Spinal cord (tissue), 10 donors: ENCODE measurements around the gene ACTL8. TPM values are rescaled to one million over a fixed set of nuclear protein-coding genes. Genes with fewer than 3 reads are reported as not detected.

Experiments
- DNase-seq, 6 donors: peaks; one replicate each; pipeline versions ENCODE4 v3.0.0 to v3.0.0-alpha.2; 2013 to 2015; ENCODE audit warnings: low spot score in 6 of 6, low read depth in 4 of 6
- H3K27ac ChIP-seq: one replicate; pipeline ENCODE4 v1.5.1; 2013; ENCODE audit warnings: low read depth, low read length, control low read depth
- H3K27me3 ChIP-seq: one replicate; pipeline ENCODE4 v1.6.1; 2013; ENCODE audit warnings: low read length; ENCODE audit not compliant: control insufficient read depth, insufficient read depth
- H3K36me3 ChIP-seq: one replicate; pipeline ENCODE4 v1.6.1; 2013; ENCODE audit warnings: low read length; ENCODE audit not compliant: control insufficient read depth, insufficient read depth
- H3K4me1 ChIP-seq: one replicate; pipeline ENCODE4 v1.6.1; 2013; ENCODE audit warnings: low read length; ENCODE audit not compliant: control insufficient read depth, insufficient read depth
- H3K4me3 ChIP-seq: one replicate; pipeline ENCODE4 v1.5.1; 2013; ENCODE audit warnings: low read depth, low read length, control low read depth
- H3K9me3 ChIP-seq: one replicate; pipeline ENCODE4 v1.6.1; 2013; ENCODE audit warnings: low read length; ENCODE audit not compliant: control insufficient read depth, insufficient read depth
- WGBS: methylation state at CpG from one replicate; pipeline ENCODE4 v1.1.5; 2013; ENCODE audit warnings: missing lambda C conversion rate; ENCODE audit not compliant: insufficient coverage; 5-methylcytosine and 5-hydroxymethylcytosine counted together
- polyA plus RNA-seq, 2 donors: library from polyadenylated mRNA; unstranded; fragments of 120-200 nt; gene quantifications; one replicate each; pipeline ENCODE4 v1.2.1, GENCODE V29; 2013; ENCODE audit not compliant: insufficient read length in 2 of 2
- total RNA-seq, 2 donors: library from RNA; depleted of rRNA in 1 of 2; stranded (reverse); fragments of 120-200 nt in 1 of 2; fragments of >200 nt in 1 of 2; gene quantifications; one replicate each; pipeline versions ENCODE4 v1.2.3 to v1.2.4, GENCODE V29; 2013 to 2014
- donor health status: healthy.

ACTL8 gene
- total and polyA plus RNA-seq, 4 donors, result 0.23 TPM; not detected in 3

DNA sequence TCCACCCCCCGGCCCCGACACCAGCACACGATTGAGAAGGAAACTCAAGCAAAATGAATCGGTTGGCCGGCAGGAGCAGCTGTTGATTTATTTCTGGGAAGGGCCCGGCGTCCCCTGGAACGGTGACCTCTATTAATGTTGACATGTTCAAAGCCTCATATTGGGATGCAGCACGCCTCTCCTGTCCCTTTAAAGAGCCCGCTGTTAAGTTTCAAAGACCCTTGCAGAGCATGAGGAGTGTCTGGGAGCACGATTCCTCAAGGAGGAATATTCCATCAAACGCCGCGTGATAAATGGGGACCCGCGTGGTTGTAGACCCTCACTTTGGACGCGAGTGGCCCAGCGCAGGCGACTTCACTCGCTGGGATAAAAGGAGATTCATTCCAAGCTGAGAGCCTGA, 21.5 kb upstream of the ACTL8 start:
- no peaks in the 10 kb centered on the region for H3K9me3 ChIP-seq
- H3K4me1 ChIP-seq, result peaks cover 19% of the 10 kb centered on the region
- no peak overlapping the region for H3K4me3 ChIP-seq
- DNase-seq, result peak in 1 of 6 donors; percentile 46
- H3K27me3 ChIP-seq, result no peaks in the 10 kb centered on the region
- 24% methylated on average over 20 of the region's 21 CpGs for WGBS
- H3K27ac ChIP-seq, result no peak overlapping the region
- no peaks in the 10 kb centered on the region for H3K36me3 ChIP-seq

DNA sequence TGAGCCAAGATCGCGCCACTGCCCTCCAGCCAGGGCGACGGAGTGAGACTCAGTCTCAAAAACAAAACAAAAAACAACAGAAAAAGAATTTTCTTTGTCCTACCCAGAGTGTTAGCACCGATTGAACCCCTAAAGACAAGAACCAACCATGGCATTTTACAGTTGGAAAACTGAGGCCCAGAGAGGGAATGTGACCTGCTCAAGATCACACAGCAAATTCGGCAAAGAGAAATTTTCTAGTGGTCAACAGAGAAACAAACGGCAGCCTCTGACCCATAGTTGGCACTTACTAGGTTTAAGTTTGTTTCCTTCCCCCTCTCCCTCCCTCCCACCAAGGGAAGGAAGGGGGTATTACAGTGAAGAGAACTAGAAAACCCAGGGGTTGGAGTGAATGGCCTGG, 20.5 kb upstream of the ACTL8 start:
- no peak for DNase-seq
- no peaks in the 10 kb centered on the region for H3K27me3 ChIP-seq
- H3K4me3 ChIP-seq, result no peak overlapping the region
- H3K27ac ChIP-seq, result no peak overlapping the region
- H3K36me3 ChIP-seq, result no peaks in the 10 kb centered on the region
- no peaks in the 10 kb centered on the region for H3K9me3 ChIP-seq
- WGBS, result no CpG with 5 or more reads among the region's 7 CpGs
- H3K4me1 ChIP-seq, result peaks cover 24% of the 10 kb centered on the region

- H3K4me1 ChIP-seq, result peaks cover 25% of the 10 kb centered on the region
- H3K27ac ChIP-seq, result no peak overlapping the region
- no peak for DNase-seq
- no peaks in the 10 kb centered on the region for H3K36me3 ChIP-seq
- H3K4me3 ChIP-seq, result no peak overlapping the region
- no peaks in the 10 kb centered on the region for H3K27me3 ChIP-seq
- WGBS, result 91% methylated on average over 2 of the region's 2 CpGs
- no peaks in the 10 kb centered on the region for H3K9me3 ChIP-seq
Measured at GRCh38 chr1:17735348-17735747, 19.8 kb upstream of the ACTL8 start.

DNA sequence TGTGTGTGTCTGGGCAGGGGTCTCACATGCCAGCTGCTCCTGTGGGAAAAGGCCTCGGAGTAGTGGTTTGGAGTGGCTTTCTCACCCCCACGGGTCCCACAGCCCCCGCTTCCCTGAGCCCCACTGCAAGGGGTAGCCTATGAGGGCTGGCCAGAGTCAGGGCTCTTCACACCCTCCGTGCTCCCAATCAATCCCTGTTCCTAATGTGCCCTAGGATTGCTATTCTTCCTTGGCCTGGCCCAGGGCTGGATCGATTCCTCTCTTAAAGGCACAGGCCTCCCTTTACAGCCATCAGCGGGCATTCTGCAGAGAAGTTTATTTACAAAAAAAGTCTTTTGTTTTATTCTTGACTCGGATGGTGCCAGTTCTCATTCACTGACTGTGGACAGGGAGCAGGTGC, 19.3 kb upstream of the ACTL8 start:
- Histone ChIP-seq H3K4me3 (no peak overlapping the region), H3K36me3 (no peaks in the 10 kb centered on the region), H3K27ac (no peak overlapping the region), H3K27me3 (no peaks in the 10 kb centered on the region), H3K4me1 (peaks cover 25% of the 10 kb centered on the region), H3K9me3 (no peaks in the 10 kb centered on the region)
- 63% methylated on average over 2 of the region's 7 CpGs for WGBS
- DNase-seq, result no peak

- WGBS, result 76% methylated on average over 5 of the region's 6 CpGs
- DNase-seq, result no peak
- Histone ChIP-seq H3K27me3 (peaks cover under 1% of the 10 kb centered on the region), H3K36me3 (no peaks in the 10 kb centered on the region), H3K4me1 (peaks cover 30% of the 10 kb centered on the region), H3K9me3 (no peaks in the 10 kb centered on the region), H3K27ac (no peak overlapping the region), H3K4me3 (no peak overlapping the region)
Measured at GRCh38 chr1:17736625-17737024, 18.5 kb upstream of the ACTL8 start.

DNA sequence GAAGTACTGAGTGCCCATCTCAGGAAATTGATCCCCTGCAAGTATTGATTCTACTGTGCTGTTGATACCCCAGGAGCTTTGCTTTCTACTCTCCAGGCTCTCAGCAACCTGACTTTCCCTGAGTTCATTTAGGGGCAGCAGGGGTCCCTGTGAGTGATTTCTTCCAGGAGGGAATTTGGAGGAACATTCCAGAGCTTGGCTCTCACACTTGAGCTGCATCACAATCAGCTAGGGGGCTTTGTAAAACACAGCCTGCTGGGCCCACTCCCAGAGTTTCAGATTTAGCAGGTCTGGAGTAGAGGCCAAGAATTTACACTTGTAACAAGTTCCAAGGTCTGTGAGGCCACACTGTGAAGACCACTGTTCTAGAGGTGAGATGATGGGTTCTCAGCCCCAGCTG, 16.1 kb upstream of the ACTL8 start:
- no peaks in the 10 kb centered on the region for H3K36me3 ChIP-seq
- peak in 1 of 6 donors; percentile 54 for DNase-seq
- no peak overlapping the region for H3K27ac ChIP-seq
- H3K4me3 ChIP-seq, result no peak overlapping the region
- no peaks in the 10 kb centered on the region for H3K9me3 ChIP-seq
- H3K27me3 ChIP-seq, result peaks cover 2% of the 10 kb centered on the region
- H3K4me1 ChIP-seq, result peaks cover 41% of the 10 kb centered on the region

GRCh38 chr1:17741052-17741451, 14.1 kb upstream of the ACTL8 start:
- H3K36me3 ChIP-seq, result no peaks in the 10 kb centered on the region
- 82% methylated on average over 5 of the region's 5 CpGs for WGBS
- H3K4me3 ChIP-seq, result no peak overlapping the region
- peaks cover 2% of the 10 kb centered on the region for H3K27me3 ChIP-seq
- H3K27ac ChIP-seq, result no peak overlapping the region
- no peak for DNase-seq
- H3K9me3 ChIP-seq, result no peaks in the 10 kb centered on the region
- H3K4me1 ChIP-seq, result peaks cover 45% of the 10 kb centered on the region

- H3K4me1 ChIP-seq, result peaks cover 44% of the 10 kb centered on the region
- no peak overlapping the region for H3K4me3 ChIP-seq
- H3K9me3 ChIP-seq, result no peaks in the 10 kb centered on the region
- DNase-seq, result peak; percentile 31 to 92 (median 57)
- no peak overlapping the region for H3K27ac ChIP-seq
- 6% methylated on average over 2 of the region's 5 CpGs for WGBS
- peaks cover 2% of the 10 kb centered on the region for H3K27me3 ChIP-seq
- H3K36me3 ChIP-seq, result no peaks in the 10 kb centered on the region
Measured at GRCh38 chr1:17742583-17742982, 12.6 kb upstream of the ACTL8 start.

DNA sequence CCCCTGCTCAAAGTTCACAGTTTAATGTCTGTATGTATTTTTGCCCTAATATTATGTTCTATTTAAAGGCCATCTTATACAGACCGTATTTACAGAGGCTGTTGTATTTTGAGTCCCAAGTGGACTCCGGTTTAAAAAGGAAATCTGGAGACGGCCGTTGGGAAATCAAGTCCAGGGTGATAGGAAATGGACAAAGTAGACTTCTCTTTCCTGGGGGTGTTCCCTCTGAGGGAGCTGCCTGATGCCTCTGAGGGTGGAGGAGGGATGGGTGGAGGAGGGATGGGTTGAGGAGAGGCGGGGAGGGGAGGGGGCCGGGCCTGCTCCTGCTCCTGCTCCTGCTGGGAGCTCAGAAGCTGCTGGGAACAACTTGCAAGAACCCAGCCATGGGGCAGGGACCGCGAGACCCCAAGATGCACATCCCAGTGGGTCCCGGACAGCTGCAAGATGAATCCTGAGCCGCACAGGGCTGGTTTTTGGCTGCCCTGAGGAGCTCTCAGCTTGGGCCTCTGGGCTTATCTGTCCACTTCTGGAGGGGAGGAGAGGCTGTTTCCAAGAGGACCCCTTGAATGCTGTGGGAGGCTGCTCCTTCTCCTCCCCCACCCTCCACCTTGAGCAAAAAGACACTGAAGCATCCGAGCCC, 12.0 kb upstream of the ACTL8 start:
- Histone ChIP-seq H3K4me1 (peaks cover 40% of the 10 kb centered on the region), H3K9me3 (no peaks in the 10 kb centered on the region), H3K36me3 (no peaks in the 10 kb centered on the region), H3K4me3 (no peak overlapping the region), H3K27me3 (peaks cover 2% of the 10 kb centered on the region), H3K27ac (no peak overlapping the region)
- DNase-seq, result no peak
- 40% methylated on average over 7 of the region's 11 CpGs for whole genome bisulfite sequencing

- H3K36me3 ChIP-seq, result no peaks in the 10 kb centered on the region
- 95% methylated on average over 2 of the region's 3 CpGs for WGBS
- H3K4me1 ChIP-seq, result peaks cover 40% of the 10 kb centered on the region
- no peak for DNase-seq
- H3K4me3 ChIP-seq, result no peak overlapping the region
- H3K27me3 ChIP-seq, result peaks cover 2% of the 10 kb centered on the region
- no peaks in the 10 kb centered on the region for H3K9me3 ChIP-seq
- H3K27ac ChIP-seq, result no peak overlapping the region
Measured at GRCh38 chr1:17743925-17744324, 11.2 kb upstream of the ACTL8 start.
